Measurements from ENCODE around the gene BAHCC1. TPM values are rescaled to one million over a fixed set of nuclear protein-coding genes. Genes with fewer than 3 reads are reported as not detected.
"Not testable (repeated sequence)": the region's sequence is repeated elsewhere in the genome, so short reads cannot be mapped to it uniquely, and the experiment has no call there.

The BAHCC1 gene
- polyA plus RNA-seq, 1 donor: 17.9 TPM

DNA sequence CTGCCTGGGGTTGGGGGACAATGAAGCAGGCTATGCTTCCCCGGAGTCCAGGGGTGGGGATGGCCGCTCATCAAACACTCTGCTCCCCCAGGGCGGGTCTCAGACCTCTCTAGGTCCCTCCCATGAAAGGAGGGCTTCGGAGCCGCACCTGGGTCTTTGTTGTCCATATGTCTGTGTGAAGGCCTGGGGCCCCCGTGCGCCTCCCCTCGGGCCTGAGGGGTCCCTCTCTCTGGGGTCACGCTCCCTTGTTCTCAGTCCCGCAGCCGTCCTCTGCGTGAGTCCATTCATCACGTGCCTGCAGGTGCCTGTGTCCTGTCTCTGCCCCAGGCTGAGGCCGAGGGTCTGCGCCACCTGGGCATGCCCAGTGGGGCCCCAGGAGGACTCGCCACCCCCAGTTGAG, 15.6 kb downstream of the BAHCC1 start:
- no peak for DNase-seq

DNA sequence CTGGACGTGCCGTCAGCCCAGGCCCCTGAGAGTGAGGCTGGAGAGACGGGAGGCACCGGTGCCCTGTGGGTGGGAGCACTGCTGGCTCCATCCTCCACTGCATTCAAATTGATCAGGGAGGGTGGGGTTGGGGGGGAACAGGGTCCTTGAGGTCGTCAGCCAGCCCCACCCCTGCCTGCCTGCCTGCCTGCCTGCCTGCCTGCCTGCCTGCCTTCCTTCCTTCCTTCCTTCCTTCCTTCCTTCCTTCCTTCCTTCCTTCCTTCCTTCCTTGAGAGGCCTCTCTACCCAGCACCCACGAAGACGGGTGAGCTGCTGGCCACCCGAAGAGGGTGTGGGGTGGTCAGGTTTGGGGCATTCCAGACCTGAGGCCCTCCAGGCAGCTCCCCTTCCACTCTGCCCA, 16.0 kb downstream of the BAHCC1 start:
- no peak for DNase-seq

GRCh38 chr17:81412490-81413093, 17.3 kb downstream of the BAHCC1 start:
- DNase-seq: no peak

GRCh38 chr17:81413497-81414135, 18.4 kb downstream of the BAHCC1 start:
- no peak for DNase-seq

- no peak for DNase-seq
Measured at GRCh38 chr17:81414756-81415516, 19.7 kb downstream of the BAHCC1 start.

DNA sequence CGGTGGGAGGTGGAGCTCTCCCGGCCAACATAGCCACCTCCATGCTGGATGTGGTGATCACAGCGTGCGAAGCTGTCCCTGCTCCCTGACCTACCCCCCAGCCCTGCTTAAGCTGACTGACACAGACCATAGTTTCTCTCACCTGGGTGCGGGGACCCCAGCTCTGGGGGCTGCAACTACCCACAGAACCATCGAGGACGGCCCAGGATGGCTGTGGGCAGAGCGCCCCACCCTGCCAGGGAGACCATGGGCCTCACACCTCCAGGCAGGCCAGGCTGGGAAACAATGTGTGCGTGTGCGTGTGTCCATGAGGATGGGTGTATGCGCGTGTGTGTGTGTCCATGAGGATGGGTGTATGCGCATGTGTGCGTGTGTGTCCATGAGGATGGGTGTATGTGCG, 20.4 kb downstream of the BAHCC1 start:
- DNase-seq: no peak

DNA sequence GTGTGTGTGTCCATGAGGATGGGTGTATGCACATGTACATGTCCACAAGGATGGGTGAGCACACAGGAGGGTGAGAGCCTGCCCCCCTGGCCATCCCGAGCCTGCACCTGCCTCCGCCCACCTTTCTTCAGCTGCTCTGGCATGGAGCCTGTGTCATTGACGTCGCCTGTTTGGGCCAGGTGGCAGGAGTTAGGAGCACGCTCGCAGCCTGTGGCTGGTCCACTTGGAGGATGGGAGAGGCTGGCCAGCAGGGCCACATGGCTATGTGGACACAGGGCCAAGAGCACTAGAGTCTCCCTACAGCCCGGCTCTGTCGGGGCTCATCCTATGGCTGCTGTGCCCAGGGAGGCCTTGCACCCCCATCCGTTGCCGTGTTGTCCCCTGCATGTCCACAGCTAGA, 21.4 kb downstream of the BAHCC1 start:
- DNase-seq: no peak

DNA sequence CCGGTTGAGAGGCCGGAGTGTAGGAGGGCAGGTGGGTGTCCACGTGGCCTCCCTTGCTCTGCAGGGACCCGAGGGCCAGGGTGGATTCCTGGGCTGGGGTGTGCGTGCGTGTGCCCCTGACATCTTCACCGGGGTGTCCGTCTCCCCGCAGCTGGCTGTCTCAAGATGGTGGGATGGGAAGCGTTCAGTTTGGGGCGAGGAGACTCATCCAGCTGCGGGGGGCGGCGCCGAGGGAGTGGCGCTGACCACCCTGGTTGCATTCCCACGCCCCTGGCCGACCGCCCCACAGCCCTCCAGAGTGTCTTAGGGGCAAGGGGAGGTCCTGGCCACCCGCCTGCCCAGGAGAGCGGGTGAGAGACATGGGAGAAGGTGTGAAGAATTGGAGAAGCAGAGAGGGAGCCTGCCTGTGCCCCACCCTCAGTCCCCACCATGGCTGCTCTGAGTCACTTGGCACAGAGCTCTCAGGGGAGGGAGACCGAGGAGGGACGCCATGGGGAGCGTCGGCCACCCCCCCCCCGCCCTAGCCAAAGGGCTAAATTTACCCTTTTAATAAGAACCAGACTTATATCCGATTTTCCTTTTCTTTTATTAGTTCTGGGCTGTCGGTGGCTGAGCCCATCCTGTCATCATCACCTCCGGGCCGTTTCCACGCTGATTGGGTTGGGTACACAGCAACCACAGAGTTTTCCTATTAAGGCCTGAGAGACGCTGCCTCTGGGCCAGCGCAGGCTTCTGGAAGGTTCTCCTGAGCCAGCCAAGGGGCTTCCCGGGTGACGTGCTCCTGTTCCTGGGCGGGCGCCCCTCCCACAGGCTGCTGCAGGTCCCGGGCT, 22.0 kb downstream of the BAHCC1 start:
- no peak for DNase-seq

DNA sequence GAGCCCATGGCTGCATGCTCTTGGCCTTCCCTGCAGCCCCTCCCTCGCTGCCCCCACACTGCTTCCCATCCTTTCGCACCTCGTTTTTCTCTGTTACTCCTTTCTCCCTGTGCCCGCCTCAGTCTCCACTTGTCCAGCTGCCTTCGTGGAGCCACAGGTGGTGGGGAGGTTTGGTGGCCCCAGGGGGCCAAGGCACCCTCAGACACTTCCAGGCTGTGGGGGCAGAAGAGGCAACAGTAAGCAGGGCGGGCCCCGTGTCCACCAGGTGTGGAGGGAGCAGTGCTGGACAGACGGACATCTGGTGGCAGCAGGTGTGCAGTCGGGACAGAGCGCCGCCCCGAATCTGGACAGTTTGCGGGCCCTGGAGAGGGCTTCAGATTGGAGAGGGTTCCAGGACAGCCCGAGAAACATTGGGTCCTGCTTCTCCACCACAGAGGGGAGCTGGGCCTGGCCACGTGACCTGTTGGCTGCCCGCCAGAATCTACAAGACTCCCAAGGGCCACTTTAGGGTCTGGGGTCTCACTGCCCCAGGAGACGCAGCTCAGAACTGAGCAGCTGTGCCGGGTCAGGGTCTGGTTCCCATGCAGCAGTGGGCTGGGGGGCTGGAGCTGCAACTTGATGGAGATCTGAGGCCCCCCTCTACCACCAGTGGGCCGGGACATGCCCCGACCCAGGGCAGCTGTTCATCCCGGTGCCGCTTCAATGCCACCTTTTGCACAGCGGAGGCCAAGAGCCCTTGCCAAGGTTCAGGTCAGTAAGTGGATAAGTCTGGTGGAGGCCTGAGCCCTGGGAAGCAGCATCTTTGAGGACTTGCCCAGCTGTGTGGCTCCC, 22.8 kb downstream of the BAHCC1 start:
- no peak for DNase-seq

DNA sequence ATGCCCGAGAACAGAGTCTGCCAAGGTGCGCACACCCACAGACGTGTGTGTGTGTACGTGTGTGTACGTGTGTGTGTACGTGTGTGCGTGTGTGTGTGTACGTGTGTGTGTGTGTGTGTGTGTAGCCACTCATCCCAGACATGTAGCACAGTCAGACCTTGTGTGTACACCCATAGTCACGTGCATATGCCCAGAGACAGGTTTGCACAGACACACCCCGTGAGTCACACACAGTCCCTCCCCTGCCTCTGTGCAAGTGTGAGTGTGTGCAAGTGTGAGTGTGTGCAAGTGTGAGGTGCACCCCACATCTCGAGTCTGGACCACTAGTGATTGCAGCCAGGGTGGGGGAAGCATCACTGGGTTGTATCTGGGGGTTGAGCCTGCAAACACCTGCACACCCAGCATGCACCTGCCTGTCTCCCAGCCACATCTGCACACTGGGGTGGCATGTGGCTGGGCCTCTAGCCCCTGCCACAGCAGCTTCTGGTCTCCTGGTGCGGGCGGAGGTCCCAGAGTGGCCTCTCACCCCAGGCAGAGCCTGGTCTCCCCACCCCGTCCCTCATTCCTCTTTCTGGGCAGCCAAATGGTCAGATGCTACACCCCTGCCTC, 23.6 kb downstream of the BAHCC1 start:
- DNase-seq: no peak

- no peak for DNase-seq
Measured at GRCh38 chr17:81419319-81419885, 24.1 kb downstream of the BAHCC1 start.

GRCh38 chr17:81419886-81420768, 24.9 kb downstream of the BAHCC1 start:
- no peak for DNase-seq

DNA sequence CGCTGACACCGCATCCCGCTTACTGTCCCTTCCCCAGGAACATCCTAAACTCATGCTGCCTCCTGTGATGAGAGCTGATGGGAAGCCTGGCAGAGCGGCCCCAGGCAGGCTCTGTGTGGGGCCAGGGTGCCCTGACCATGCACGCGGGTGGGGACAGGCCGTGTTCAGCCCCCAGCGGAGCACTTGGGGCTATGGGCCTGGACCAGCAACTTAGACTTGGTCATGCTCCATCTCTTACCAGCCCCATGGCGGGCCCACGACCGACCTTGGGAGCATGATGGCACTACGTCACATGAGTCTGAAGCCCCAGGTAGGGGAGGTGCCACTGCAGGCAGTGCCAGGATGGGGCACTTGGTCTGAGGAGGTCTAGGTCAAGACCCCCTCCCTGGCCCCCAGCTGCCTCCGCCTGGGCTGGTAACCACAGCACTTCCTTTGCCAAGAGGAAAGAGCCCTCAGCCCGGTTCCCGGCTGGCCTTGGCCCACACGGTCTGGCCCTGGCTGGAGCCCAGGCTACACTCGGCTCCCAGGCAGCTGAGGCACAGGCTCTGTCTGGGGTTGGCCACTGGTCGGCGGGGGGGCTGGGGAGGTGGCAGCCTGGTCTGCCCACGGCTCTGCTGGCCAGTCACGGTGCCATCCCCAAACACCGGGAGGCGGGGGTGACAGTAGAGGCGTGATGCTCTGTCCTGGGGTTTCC, 25.7 kb downstream of the BAHCC1 start:
- no peak for DNase-seq

- no peak for DNase-seq
Measured at GRCh38 chr17:81422776-81423697, 27.8 kb downstream of the BAHCC1 start.

DNA sequence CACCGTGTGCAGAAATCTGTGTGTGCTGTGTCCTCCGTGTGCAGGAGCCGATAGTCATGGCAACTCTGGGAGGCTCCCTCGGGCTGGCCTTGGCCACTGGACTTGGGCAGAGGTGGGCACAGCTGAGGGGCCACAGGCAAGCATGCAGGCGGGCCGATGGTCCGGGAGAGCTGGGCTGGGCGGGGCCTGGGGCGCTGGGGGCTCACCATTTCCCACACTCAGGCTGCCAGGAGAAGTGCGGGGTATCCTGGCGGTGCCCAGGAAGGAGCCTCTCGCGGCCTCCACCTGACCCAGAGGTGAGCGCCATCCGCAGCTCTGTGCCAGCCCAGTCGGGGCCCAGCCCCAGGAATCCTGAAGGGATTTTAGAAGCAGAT, 28.4 kb downstream of the BAHCC1 start:
- no peak for DNase-seq

GRCh38 chr17:81424151-81425017, 29.1 kb downstream of the BAHCC1 start:
- DNase-seq: no peak

DNA sequence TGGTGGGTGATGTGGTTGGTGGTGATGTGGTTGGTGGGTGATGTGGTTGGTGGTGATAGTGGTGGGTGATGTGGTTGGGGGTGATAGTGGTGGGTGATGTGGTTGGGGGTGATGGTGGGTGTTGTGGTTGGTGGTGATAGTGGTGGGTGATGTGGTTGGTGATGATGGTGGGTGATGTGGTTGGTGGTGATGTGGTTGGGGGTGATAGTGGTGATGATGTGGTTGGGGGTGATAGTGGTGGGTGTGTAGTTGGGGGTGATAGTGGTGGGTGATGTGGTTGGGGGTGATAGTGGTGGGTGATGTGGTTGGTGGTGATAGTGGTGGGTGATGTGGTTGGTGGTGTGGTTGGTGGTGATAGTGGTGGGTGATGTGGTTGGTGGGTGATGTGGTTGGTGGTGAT, 29.8 kb downstream of the BAHCC1 start:
- not testable (repeated sequence) for DNase-seq

All from left kidney (tissue), 2 donors.